Measurements from ENCODE around the gene SLC7A10. TPM values are rescaled to one million over a fixed set of nuclear protein-coding genes. Genes with fewer than 3 reads are reported as not detected.

The SLC7A10 gene
- total RNA-seq, 2 donors from 2014 or later: not detected

- Histone ChIP-seq H3K27ac (no peak overlapping the region), H3K36me3 (no peaks in the 10 kb centered on the region), H3K9me3 (no peaks in the 10 kb centered on the region), H3K4me1 (ENCODE audit: control insufficient read depth in 1 of 2, low read depth in 2 of 2) (peaks cover 7 to 9% of the 10 kb centered on the region in 2 donors), H3K27me3 (replicated peaks; ENCODE audit: insufficient read depth) (no peaks in the 10 kb centered on the region), H3K4me3 (no peak overlapping the region)
- TF ChIP-seq CTCF (IDR thresholded peaks at IDR 0.05): no peak
- DNase-seq (ENCODE audit: low spot score) (no peak), ATAC-seq (ENCODE audit: insufficient number of reproducible peaks, low FRiP score, low read depth) (no peak)
Observed at GRCh38 chr19:33271246-33272021, 45.8 kb upstream of the SLC7A10 start.

GRCh38 chr19:33270769-33271168, 45.1 kb upstream of the SLC7A10 start:
- TF ChIP-seq CTCF (IDR thresholded peaks at IDR 0.05): no peak
- no peak for DNase-seq (ENCODE audit: low spot score)
- no peak for ATAC-seq (ENCODE audit: insufficient number of reproducible peaks, low FRiP score, low read depth)
- Histone ChIP-seq H3K36me3 (no peaks in the 10 kb centered on the region), H3K4me1 (ENCODE audit: control insufficient read depth in 1 of 2, low read depth in 2 of 2) (peaks cover 7 to 9% of the 10 kb centered on the region in 2 donors), H3K27ac (no peak overlapping the region), H3K4me3 (no peak overlapping the region), H3K27me3 (replicated peaks; ENCODE audit: insufficient read depth) (no peaks in the 10 kb centered on the region), H3K9me3 (no peaks in the 10 kb centered on the region)

GRCh38 chr19:33269016-33269415, 43.4 kb upstream of the SLC7A10 start:
- Histone ChIP-seq H3K27me3 (replicated peaks; ENCODE audit: insufficient read depth) (no peaks in the 10 kb centered on the region), H3K36me3 (no peaks in the 10 kb centered on the region), H3K4me3 (no peak overlapping the region), H3K27ac (no peak overlapping the region), H3K4me1 (ENCODE audit: control insufficient read depth in 1 of 2, low read depth in 2 of 2) (peaks cover 6 to 9% of the 10 kb centered on the region in 2 donors), H3K9me3 (no peaks in the 10 kb centered on the region)
- no peak for ATAC-seq (ENCODE audit: insufficient number of reproducible peaks, low FRiP score, low read depth)
- no peak for DNase-seq (ENCODE audit: low spot score)
- no peak for TF ChIP-seq CTCF (IDR thresholded peaks at IDR 0.05)

GRCh38 chr19:33268162-33268991, 42.7 kb upstream of the SLC7A10 start:
- ATAC-seq (ENCODE audit: insufficient number of reproducible peaks, low FRiP score, low read depth) (no peak), DNase-seq (ENCODE audit: low spot score) (no peak)
- H3K9me3 ChIP-seq: no peaks in the 10 kb centered on the region
- TF ChIP-seq CTCF (IDR thresholded peaks at IDR 0.05): no peak
- no peaks in the 10 kb centered on the region for H3K36me3 ChIP-seq
- no peak overlapping the region for H3K27ac ChIP-seq
- no peak overlapping the region for H3K4me3 ChIP-seq
- peaks cover under 1 to 3% of the 10 kb centered on the region in 2 donors for H3K4me1 ChIP-seq (ENCODE audit: control insufficient read depth in 1 of 2, low read depth in 2 of 2)
- H3K27me3 ChIP-seq (replicated peaks; ENCODE audit: insufficient read depth): no peaks in the 10 kb centered on the region

GRCh38 chr19:33267706-33268105, 42.1 kb upstream of the SLC7A10 start:
- TF ChIP-seq CTCF (IDR thresholded peaks at IDR 0.05): no peak
- Histone ChIP-seq H3K4me1 (ENCODE audit: control insufficient read depth in 1 of 2, low read depth in 2 of 2) (no peaks in the 10 kb centered on the region), H3K27ac (no peak overlapping the region), H3K36me3 (no peaks in the 10 kb centered on the region), H3K9me3 (no peaks in the 10 kb centered on the region), H3K27me3 (replicated peaks; ENCODE audit: insufficient read depth) (no peaks in the 10 kb centered on the region), H3K4me3 (no peak overlapping the region)
- DNase-seq (ENCODE audit: low spot score): no peak
- ATAC-seq (ENCODE audit: insufficient number of reproducible peaks, low FRiP score, low read depth): no peak

Data from thoracic aorta (tissue), 2 donors.